GM12878 (cell line): ENCODE measurements around the gene BCL2L12. TPM values are rescaled to one million over a fixed set of nuclear protein-coding genes. Genes with fewer than 3 reads are reported as not detected.

Source experiments
- ATAC-seq: fragments of 200-7000 bp; cut with Tn5 transposase; 3 replicates; pipeline ENCODE4 v1.9.1; 2020; ENCODE audit warnings: mild to moderate bottlenecking, moderate library complexity
- BruUV-seq: library from RNA; stranded (reverse); fragments of 400-500 nt; replicated peaks from 2 replicates; lab custom pipeline; 2021; lab: Mats Ljungman, UMichigan
- CTCF ChIA-PET: fragments of 300-600 bp; sonication (Branson Sonifier 250); formaldehyde crosslinking; extraction: SDS; loops from one replicate; lab custom pipeline; 2021; ENCODE audit warnings: inconsistent platforms; lab: Yijun Ruan, JAX
- POLR2A ChIA-PET: fragments of 350-600 bp; formaldehyde crosslinking; extraction: SDS; loops from one replicate; lab custom pipeline; 2021; ENCODE audit warnings: inconsistent platforms; lab: Charles Lee
- RAD21 ChIA-PET: fragments of 300-600 bp; sonication (Branson Sonifier 250); formaldehyde crosslinking; loops from one replicate; lab custom pipeline; 2023; ENCODE audit warnings: antibody characterized with exemption; ENCODE audit not compliant: unreplicated experiment; lab: Charles Lee
- SMC1A ChIA-PET: fragments of 300-600 bp; sonication (Branson Sonifier 250); formaldehyde crosslinking; loops from one replicate; lab custom pipeline; 2023; ENCODE audit not compliant: unreplicated experiment, uncharacterized antibody; lab: Charles Lee
- DNase-seq: peaks from one replicate; pipeline ENCODE4 v3.0.0-alpha.2; 2011; ENCODE audit warnings: low read depth, low spot score
- FAIRE-seq: peaks from 3 replicates; lab custom pipeline; 2011; peaks lifted over from hg19 to GRCh38; lab: Jason Lieb, UNC
- H2AFZ ChIP-seq: 2 replicates; pipeline ENCODE4 v1.6.0; 2011; ENCODE audit warnings: low read depth, low read length, control low read depth; ENCODE audit not compliant: control insufficient read depth
- H3K27ac ChIP-seq: 2 replicates; pipeline ENCODE4 v1.5.1; 2011; ENCODE audit warnings: control low read depth; ENCODE audit not compliant: control insufficient read depth, insufficient read depth
- H3K27me3 ChIP-seq, 2 experiments: replicated peaks in 1 of 2; 2 replicates each; pipeline versions ENCODE4 v1.6.0 to v1.6.1; 2011; ENCODE audit warnings: low read length in 1 of 2; ENCODE audit not compliant: control insufficient read depth in 2 of 2, insufficient read depth in 2 of 2
- H3K36me3 ChIP-seq, 2 experiments: 2 replicates each; pipeline ENCODE4 v1.5.1; 2011; ENCODE audit warnings: low read length in 1 of 2; ENCODE audit not compliant: control insufficient read depth in 2 of 2, insufficient read depth in 2 of 2
- H3K4me1 ChIP-seq: 2 replicates; pipeline ENCODE4 v1.6.1; 2011; ENCODE audit warnings: mild to moderate bottlenecking, low read length, moderate library complexity, mixed read lengths; ENCODE audit not compliant: control insufficient read depth, insufficient read depth
- H3K4me2 ChIP-seq: 2 replicates; pipeline ENCODE4 v1.6.0; 2011; ENCODE audit warnings: control low read depth; ENCODE audit not compliant: control insufficient read depth, insufficient read depth
- H3K4me3 ChIP-seq: fragments of 200-600 bp; sonication (generic); 2 replicates; pipeline ENCODE4 v1.5.1; 2016
- H3K79me2 ChIP-seq: 2 replicates; pipeline ENCODE4 v1.6.0; 2011; ENCODE audit warnings: low read length; ENCODE audit not compliant: control insufficient read depth, insufficient read depth
- H3K9ac ChIP-seq: 2 replicates; pipeline ENCODE4 v1.8.0; 2011; ENCODE audit warnings: low read length, control low read depth, mixed read lengths; ENCODE audit not compliant: control insufficient read depth, insufficient read depth
- H3K9me3 ChIP-seq: replicated peaks from 3 replicates; pipeline ENCODE4 v1.5.1; 2011; ENCODE audit warnings: mild to moderate bottlenecking, low read length; ENCODE audit not compliant: control insufficient read depth, insufficient read depth
- H4K20me1 ChIP-seq: 2 replicates; pipeline ENCODE4 v1.6.0; 2011; ENCODE audit not compliant: control insufficient read depth, insufficient read depth
- ASH2L ChIP-seq: fragments of 300-600, 200-600 bp; sonication (generic); IDR thresholded peaks from 2 replicates; pipeline ENCODE4 v1.6.1; 2017; ENCODE audit warnings: low read depth, mild to moderate bottlenecking, borderline replicate concordance
- ATF7 ChIP-seq: fragments of 450-650 bp; IDR thresholded peaks from 2 replicates; pipeline ENCODE4 v1.6.1; 2016; ENCODE audit warnings: low read depth, mild to moderate bottlenecking
- CEBPB ChIP-seq, 2 experiments: fragments of 150-350 bp in 1 of 2; IDR thresholded peaks; 2 replicates each; pipeline ENCODE4 v1.6.1; 2012 to 2014; ENCODE audit warnings: low read depth in 2 of 2, low read length in 2 of 2, borderline replicate concordance in 1 of 2, inconsistent platforms in 1 of 2
- CREM ChIP-seq: IDR thresholded peaks from 2 replicates; pipeline ENCODE4 v1.6.1; 2014; ENCODE audit warnings: antibody characterized with exemption, low read depth
- KDM1A ChIP-seq: fragments of 200-600 bp; sonication (generic); IDR thresholded peaks from 2 replicates; pipeline ENCODE4 v1.6.1; 2016; ENCODE audit warnings: borderline replicate concordance
- KLF5 ChIP-seq: fragments of 450-650 bp; IDR thresholded peaks from 2 replicates; pipeline ENCODE4 v1.6.1; 2014; ENCODE audit warnings: mild to moderate bottlenecking; ENCODE audit not compliant: partially characterized antibody
- NFIC ChIP-seq: IDR thresholded peaks from 2 replicates; pipeline ENCODE4 v1.6.1; 2012; ENCODE audit warnings: low read depth, mild to moderate bottlenecking, inconsistent platforms, low read length, moderate library complexity
- POLR2A ChIP-seq: IDR thresholded peaks from 2 replicates; pipeline ENCODE4 v1.6.1; 2011; ENCODE audit warnings: low read depth, mild to moderate bottlenecking, low read length
- RBBP5 ChIP-seq: fragments of 200-600 bp; sonication (generic); conservative IDR thresholded peaks from 2 replicates; pipeline ENCODE4 v1.6.1; 2016
- RCOR1 ChIP-seq: conservative IDR thresholded peaks from 2 replicates; pipeline ENCODE4 v1.6.1; 2012; ENCODE audit warnings: low read depth, low read length, improper control_type of control experiment
- SPI1 ChIP-seq: IDR thresholded peaks from 2 replicates; pipeline ENCODE4 v1.6.1; 2011; ENCODE audit warnings: low read depth, mild to moderate bottlenecking, low read length, moderate library complexity, borderline replicate concordance; ENCODE audit not compliant: insufficient read depth
- SUPT20H ChIP-seq: IDR thresholded peaks from 2 replicates; pipeline ENCODE4 v1.6.1; 2011; ENCODE audit warnings: low read depth, mild to moderate bottlenecking, low read length, moderate library complexity, borderline replicate concordance; ENCODE audit not compliant: control insufficient read depth
- ZNF217 ChIP-seq: fragments of 450-650 bp; IDR thresholded peaks from 2 replicates; pipeline ENCODE4 v1.6.1; 2017; ENCODE audit warnings: antibody characterized with exemption, mild to moderate bottlenecking
- WGBS: methylation state at CpG from one replicate; pipeline ENCODE4 v1.1.6; 2016; ENCODE audit warnings: low lambda C conversion rate; ENCODE audit not compliant: insufficient replicate concordance, insufficient coverage; ENCODE audit errors: missing lambda C conversion rate; 5-methylcytosine and 5-hydroxymethylcytosine counted together
- in situ Hi-C: fragments of 300-500 bp; cut with MboI; formaldehyde crosslinking; loops from 9 replicates; pipeline ENCODE4 v1.14.3; 2018; ENCODE audit warnings: mixed read lengths
- intact Hi-C: fragments of 100-400 bp; cut with micrococcal nuclease; formaldehyde crosslinking; loops from one replicate; pipeline ENCODE4 v1.14.2; 2022; ENCODE audit not compliant: unreplicated experiment
- polyA plus RNA-seq, 11 experiments: library from polyadenylated mRNA; depleted of rRNA in 4 of 11; unstranded in 6 of 11; stranded (reverse) in 5 of 11; fragments of >200 nt; fragmentation: Nextera tagmentation in 4 of 11; fragmentation: Illumina TruSeq in 1 of 11; extraction: Ambion mirVana in 4 of 11; extraction: Trizol in 1 of 11; gene quantifications; 1 replicate in 1 of 11; 2 replicates in 10 of 11; pipeline versions ENCODE4 v1.2.1 to v1.2.3, GENCODE V29; 2011 to 2016; ENCODE audit warnings: inconsistent platforms in 2 of 11, missing spikeins in 2 of 11, low read depth in 1 of 11
- total RNA-seq, 4 experiments: library from RNA; depleted of rRNA in 3 of 4; stranded (reverse); fragments of >200 nt in 3 of 4; fragmentation: Illumina TruSeq in 1 of 4; extraction: Trizol in 1 of 4; gene quantifications; 2 replicates each; pipeline versions ENCODE4 v1.2.1 to v1.2.3, GENCODE V29; 2013 to 2021

Gene BCL2L12
- total and polyA plus RNA-seq, 10 of the 15 experiments (the other 5 are each of a cell fraction or from before 2014, with no cell fraction given), result 1.8 to 143 (median 50.4) TPM

GRCh38 chr19:49626226-49626625, 39.5 kb upstream of the BCL2L12 start:
- Histone ChIP-seq H3K36me3 (peaks cover 8 to 10% of the 10 kb centered on the region in 2 experiments; a peak in 3 of 4 replicates), H4K20me1 (no peaks in the 10 kb centered on the region), H3K27me3 (no peaks in the 10 kb centered on the region), H3K4me2 (no peak overlapping the region), H3K9ac (no peak overlapping the region), H3K4me1 (no peaks in the 10 kb centered on the region), H3K9me3 (no peaks in the 10 kb centered on the region), H3K79me2 (no peaks in the 10 kb centered on the region), H3K4me3 (no peak overlapping the region), H3K27ac (no peak overlapping the region), H2AFZ (no peak overlapping the region)
- no peak for ATAC-seq
- in situ Hi-C loops, result no loop called here
- FAIRE-seq, result no peak
- ChIA-PET CTCF (no interaction called here), POLR2A (no interaction called here), SMC1A (no interaction called here), RAD21 (no interaction called here)
- TF ChIP-seq SUPT20H, result no peak
- TF ChIP-seq CEBPB (IDR thresholded peaks at IDR 0.05; ENCODE audit: borderline replicate concordance in 1 of 2, low read depth in 2 of 2, low read length in 2 of 2), result no peak
- TF ChIP-seq ATF7, result no peak
- TF ChIP-seq RBBP5, result no peak
- no peak for TF ChIP-seq KDM1A
- TF ChIP-seq ASH2L, result no peak
- no peak for TF ChIP-seq CREM
- no peak for TF ChIP-seq KLF5
- no peak for TF ChIP-seq NFIC
- no peak for DNase-seq
- no TSS peak for BruUV-seq
- 100% methylated on average over 7 of the region's 11 CpGs for WGBS
- intact Hi-C loops, result no loop called here

DNA sequence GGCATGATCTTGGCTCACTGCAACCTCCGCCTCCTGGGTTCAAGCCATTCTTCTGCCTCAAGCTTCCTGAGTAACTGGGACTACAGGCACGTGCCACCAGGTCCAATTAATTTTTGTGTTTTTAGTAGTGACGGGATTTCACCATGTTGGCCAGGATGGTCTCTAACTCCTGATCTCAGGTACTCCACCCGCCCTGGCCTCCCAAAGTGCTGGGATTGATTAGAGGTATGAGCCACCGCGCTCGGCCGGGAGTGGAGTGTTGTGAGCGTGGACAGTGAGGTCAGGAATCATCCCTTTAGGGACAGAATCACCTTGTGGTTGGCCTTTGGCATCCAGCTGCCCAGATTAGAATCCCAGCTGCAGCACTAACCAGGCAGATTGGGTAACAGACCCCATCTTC, 36.1 kb upstream of the BCL2L12 start:
- ATAC-seq (no peak), DNase-seq (no peak), FAIRE-seq (no peak)
- ChIA-PET CTCF (no interaction called here), POLR2A (interaction anchor here (0.8 kb wide), 1 partner anchor 46 kb away, joined by 7 read pairs; no protein-coding TSS in a partner anchor), RAD21 (interaction anchor here (1.4 kb wide), 1 partner anchor 11 kb away, joined by 5 read pairs; the partner anchor contains the start of gene RRAS), SMC1A (interaction anchor here (0.7 kb wide), 1 partner anchor 49 kb away, joined by 3 read pairs; no protein-coding TSS in a partner anchor)
- Histone ChIP-seq H3K4me2 (no peak overlapping the region), H3K9ac (no peak overlapping the region), H3K27ac (no peak overlapping the region), H3K36me3 (peaks cover 2 to 6% of the 10 kb centered on the region in 2 experiments; a peak in 2 of 4 replicates), H3K79me2 (no peaks in the 10 kb centered on the region), H2AFZ (no peak overlapping the region), H4K20me1 (no peaks in the 10 kb centered on the region), H3K4me3 (no peak overlapping the region), H3K9me3 (no peaks in the 10 kb centered on the region), H3K4me1 (no peaks in the 10 kb centered on the region), H3K27me3 (no peaks in the 10 kb centered on the region)
- TF ChIP-seq POLR2A (no peak), ZNF217 (no peak), SPI1 (no peak), RCOR1 (no peak)
- BruUV-seq, result no TSS peak
- WGBS, result 100% methylated on average over 9 of the region's 9 CpGs
- in situ Hi-C loops, result no loop called here
- intact Hi-C loops, result no loop called here
